ENCODE data around the gene HOXC12.

The HOXC12 gene

DNA sequence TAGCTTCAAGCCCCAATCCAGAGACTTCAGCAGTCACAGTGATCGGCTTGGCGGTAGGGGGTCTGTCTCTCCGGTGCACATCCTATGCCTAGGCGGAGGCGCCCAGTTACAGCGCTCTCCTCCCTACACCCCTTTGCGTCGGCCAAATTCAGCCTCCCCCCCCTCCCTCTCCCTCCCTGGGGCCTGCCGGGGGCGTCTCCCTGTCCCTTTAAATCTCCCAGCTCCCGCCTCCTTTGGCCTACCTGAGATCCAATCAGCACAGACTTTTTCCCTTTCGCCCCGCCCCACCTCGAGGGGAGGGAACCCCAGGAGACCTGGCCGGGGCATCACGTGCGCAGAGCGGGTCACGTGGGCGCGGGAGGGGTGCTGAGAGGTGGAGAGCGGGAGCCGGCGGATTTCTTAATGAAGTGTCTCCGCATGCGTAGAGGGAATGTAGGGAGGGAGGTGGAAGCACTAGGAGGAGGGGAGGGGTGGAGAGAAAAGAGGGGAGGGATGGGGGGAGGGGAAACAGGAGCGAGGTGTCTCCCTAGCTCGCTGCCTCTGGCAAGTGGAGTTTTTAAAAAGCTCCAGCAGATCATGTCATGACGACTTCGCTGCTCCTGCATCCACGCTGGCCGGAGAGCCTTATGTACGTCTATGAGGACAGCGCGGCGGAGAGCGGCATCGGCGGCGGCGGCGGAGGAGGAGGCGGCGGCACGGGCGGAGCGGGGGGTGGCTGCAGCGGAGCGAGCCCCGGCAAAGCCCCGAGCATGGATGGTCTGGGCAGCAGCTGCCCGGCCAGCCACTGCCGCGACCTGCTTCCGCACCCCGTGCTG is 16.2 kb upstream of the HOXC12 start, which contains the start of gene HOXC13:
Gene HOXC13 (plus strand): TSS at position 506 of the 815 bp plus-strand sequence. CDS start 76 bp downstream, at position 582.
- no peak within 1 kb of the TSS for H3K27ac ChIP-seq (ENCODE audit: low read length)

DNA sequence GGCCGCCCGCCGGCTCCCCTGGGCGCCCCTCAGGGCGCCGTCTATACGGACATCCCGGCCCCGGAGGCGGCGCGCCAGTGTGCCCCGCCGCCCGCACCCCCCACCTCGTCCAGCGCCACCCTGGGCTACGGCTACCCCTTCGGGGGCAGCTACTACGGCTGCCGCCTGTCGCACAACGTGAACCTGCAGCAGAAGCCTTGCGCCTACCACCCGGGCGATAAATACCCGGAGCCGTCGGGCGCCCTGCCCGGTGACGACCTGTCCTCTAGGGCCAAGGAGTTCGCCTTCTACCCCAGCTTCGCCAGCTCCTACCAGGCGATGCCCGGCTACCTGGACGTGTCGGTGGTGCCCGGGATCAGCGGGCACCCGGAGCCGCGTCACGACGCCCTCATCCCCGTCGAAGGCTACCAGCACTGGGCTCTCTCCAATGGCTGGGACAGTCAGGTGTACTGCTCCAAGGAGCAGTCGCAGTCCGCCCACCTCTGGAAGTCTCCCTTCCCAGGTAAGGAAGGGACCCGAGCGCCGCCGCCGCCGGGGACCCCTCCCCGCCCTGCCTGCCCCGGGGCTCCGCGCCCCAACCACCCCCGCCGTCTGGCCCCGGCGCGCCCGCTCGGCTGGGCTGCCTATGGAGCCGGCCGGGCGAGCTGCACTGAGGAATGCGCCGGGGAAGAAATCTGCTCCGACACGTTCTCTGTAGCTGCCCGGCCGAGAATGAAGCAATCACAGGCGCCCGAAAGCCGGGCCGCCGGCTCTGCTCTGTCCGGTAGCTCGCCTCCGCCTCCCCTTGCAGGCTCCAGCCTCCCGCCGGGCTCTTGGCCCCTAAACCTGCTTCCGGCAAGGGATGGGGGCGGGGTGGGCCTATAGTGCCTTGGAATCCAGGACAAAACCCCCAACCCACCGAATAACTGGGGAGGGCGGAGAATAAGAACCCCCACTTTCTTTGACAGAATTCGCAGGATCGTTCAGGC is 15.3 kb upstream of the HOXC12 start:
- peaks cover 30% of the 10 kb centered on the region for H3K27me3 ChIP-seq (ENCODE audit: insufficient read depth, low read length, poor library complexity)
- no peak overlapping the region for H3K4me2 ChIP-seq (ENCODE audit: insufficient read depth, low read length)
- DNase-seq (no peak), ATAC-seq (ENCODE audit: insufficient read depth, low read depth) (no peak)
- H2AFZ ChIP-seq (ENCODE audit: low read depth, low read length): no peak overlapping the region
- no peak for TF ChIP-seq EZH2 (IDR thresholded peaks at IDR 0.05; ENCODE audit: borderline replicate concordance, low read depth, low read length, severe bottlenecking)
- TF ChIP-seq, protein P1, sequence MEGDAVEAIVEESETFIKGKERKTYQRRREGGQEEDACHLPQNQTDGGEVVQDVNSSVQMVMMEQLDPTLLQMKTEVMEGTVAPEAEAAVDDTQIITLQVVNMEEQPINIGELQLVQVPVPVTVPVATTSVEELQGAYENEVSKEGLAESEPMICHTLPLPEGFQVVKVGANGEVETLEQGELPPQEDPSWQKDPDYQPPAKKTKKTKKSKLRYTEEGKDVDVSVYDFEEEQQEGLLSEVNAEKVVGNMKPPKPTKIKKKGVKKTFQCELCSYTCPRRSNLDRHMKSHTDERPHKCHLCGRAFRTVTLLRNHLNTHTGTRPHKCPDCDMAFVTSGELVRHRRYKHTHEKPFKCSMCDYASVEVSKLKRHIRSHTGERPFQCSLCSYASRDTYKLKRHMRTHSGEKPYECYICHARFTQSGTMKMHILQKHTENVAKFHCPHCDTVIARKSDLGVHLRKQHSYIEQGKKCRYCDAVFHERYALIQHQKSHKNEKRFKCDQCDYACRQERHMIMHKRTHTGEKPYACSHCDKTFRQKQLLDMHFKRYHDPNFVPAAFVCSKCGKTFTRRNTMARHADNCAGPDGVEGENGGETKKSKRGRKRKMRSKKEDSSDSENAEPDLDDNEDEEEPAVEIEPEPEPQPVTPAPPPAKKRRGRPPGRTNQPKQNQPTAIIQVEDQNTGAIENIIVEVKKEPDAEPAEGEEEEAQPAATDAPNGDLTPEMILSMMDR (IDR thresholded peaks at IDR 0.05; ENCODE audit: borderline replicate concordance, extremely low read depth, low read length, poor library complexity, severe bottlenecking): no peak
- no peaks in the 10 kb centered on the region for H3K9me3 ChIP-seq (ENCODE audit: insufficient read depth, low read length, severe bottlenecking)
- H3K4me3 ChIP-seq (ENCODE audit: low read depth in 1 of 2, low read length in 2 of 2): no peak overlapping the region
- H3K36me3 ChIP-seq (ENCODE audit: insufficient read depth, low read length): no peaks in the 10 kb centered on the region
- H3K27ac ChIP-seq (ENCODE audit: low read length): no peak overlapping the region
- H3K4me1 ChIP-seq (ENCODE audit: insufficient read depth, low read length): no peaks in the 10 kb centered on the region
- no peaks in the 10 kb centered on the region for H4K20me1 ChIP-seq (ENCODE audit: insufficient read depth, low read length)
- H3K79me2 ChIP-seq (ENCODE audit: insufficient read depth, low read length): no peaks in the 10 kb centered on the region
- no peak overlapping the region for H3K9ac ChIP-seq (ENCODE audit: low read depth, low read length)

More for the DNA sequence above, 16.2 kb upstream of the HOXC12 start, which contains the start of gene HOXC13:
- H3K9me3 ChIP-seq (ENCODE audit: insufficient read depth, low read length, severe bottlenecking): no peaks in the 10 kb centered on the region
- ATAC-seq (ENCODE audit: insufficient read depth, low read depth) (no peak), DNase-seq (no peak)
- H3K4me1 ChIP-seq (ENCODE audit: insufficient read depth, low read length): no peaks in the 10 kb centered on the region
- no peaks in the 10 kb centered on the region for H3K79me2 ChIP-seq (ENCODE audit: insufficient read depth, low read length)
- no peak within 1 kb of the TSS for H3K4me2 ChIP-seq (ENCODE audit: insufficient read depth, low read length)
- no peaks in the 10 kb centered on the region for H3K36me3 ChIP-seq (ENCODE audit: insufficient read depth, low read length)
- H2AFZ ChIP-seq (ENCODE audit: low read depth, low read length): no peak within 1 kb of the TSS
- H4K20me1 ChIP-seq (ENCODE audit: insufficient read depth, low read length): no peaks in the 10 kb centered on the region
- no peak within 1 kb of the TSS for H3K4me3 ChIP-seq (ENCODE audit: low read depth in 1 of 2, low read length in 2 of 2)
- no peak for TF ChIP-seq EZH2 (IDR thresholded peaks at IDR 0.05; ENCODE audit: borderline replicate concordance, low read depth, low read length, severe bottlenecking)
- TF ChIP-seq, protein P1 (IDR thresholded peaks at IDR 0.05; ENCODE audit: borderline replicate concordance, extremely low read depth, low read length, poor library complexity, severe bottlenecking): no peak
- no peak within 1 kb of the TSS for H3K9ac ChIP-seq (ENCODE audit: low read depth, low read length)
- peaks cover 27% of the 10 kb centered on the region for H3K27me3 ChIP-seq (ENCODE audit: insufficient read depth, low read length, poor library complexity)

DNA sequence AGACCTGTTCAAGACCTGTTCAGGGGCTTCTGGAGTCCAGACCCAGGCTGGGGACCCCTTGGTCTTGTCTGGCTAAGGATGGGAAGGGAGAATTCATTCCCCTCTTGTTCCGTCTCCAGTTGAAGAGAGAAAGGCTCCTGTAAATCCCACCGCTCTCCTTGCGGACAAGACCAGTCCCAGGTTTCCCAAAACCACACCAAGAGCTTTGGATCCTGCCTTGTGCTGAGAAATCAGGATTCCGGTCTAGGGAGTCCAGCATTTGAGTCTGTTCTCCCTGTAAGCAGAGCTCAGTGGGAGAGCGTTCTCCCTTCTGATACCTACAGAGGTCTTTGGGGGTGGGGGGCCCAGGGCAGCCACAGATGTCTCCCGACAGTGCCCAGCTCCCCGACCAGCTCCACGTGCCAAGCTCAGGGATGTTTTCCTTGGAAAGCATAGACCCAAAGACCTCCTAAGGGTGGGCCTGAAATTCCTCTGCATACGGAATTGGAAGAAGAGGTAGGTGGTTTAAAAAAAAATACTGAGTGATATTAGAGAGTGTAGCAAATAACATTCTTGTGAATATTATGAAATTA is 14.2 kb upstream of the HOXC12 start:
- ATAC-seq (ENCODE audit: insufficient read depth, low read depth): no peak
- no peaks in the 10 kb centered on the region for H3K79me2 ChIP-seq (ENCODE audit: insufficient read depth, low read length)
- no peaks in the 10 kb centered on the region for H3K4me1 ChIP-seq (ENCODE audit: insufficient read depth, low read length)
- H3K27ac ChIP-seq (ENCODE audit: low read length): no peak overlapping the region
- TF ChIP-seq, protein P1 (IDR thresholded peaks at IDR 0.05; ENCODE audit: borderline replicate concordance, extremely low read depth, low read length, poor library complexity, severe bottlenecking): no peak
- TF ChIP-seq EZH2 (IDR thresholded peaks at IDR 0.05; ENCODE audit: borderline replicate concordance, low read depth, low read length, severe bottlenecking): no peak
- H4K20me1 ChIP-seq (ENCODE audit: insufficient read depth, low read length): no peaks in the 10 kb centered on the region
- no peak overlapping the region for H3K4me2 ChIP-seq (ENCODE audit: insufficient read depth, low read length)
- no peaks in the 10 kb centered on the region for H3K36me3 ChIP-seq (ENCODE audit: insufficient read depth, low read length)
- no peak overlapping the region for H3K4me3 ChIP-seq (ENCODE audit: low read depth in 1 of 2, low read length in 2 of 2)
- DNase-seq: no peak
- no peak overlapping the region for H3K9ac ChIP-seq (ENCODE audit: low read depth, low read length)
- H3K9me3 ChIP-seq (ENCODE audit: insufficient read depth, low read length, severe bottlenecking): no peaks in the 10 kb centered on the region
- H3K27me3 ChIP-seq (ENCODE audit: insufficient read depth, low read length, poor library complexity): peaks cover 35% of the 10 kb centered on the region
- no peak overlapping the region for H2AFZ ChIP-seq (ENCODE audit: low read depth, low read length)
